ENCODE results near the gene CLK2. TPM values are rescaled to one million over a fixed set of nuclear protein-coding genes. Genes with fewer than 3 reads are reported as not detected.

CLK2 gene
- total and polyA plus RNA-seq, 2 of the 13 experiments (the other 11 are each of a cell fraction or from before 2014, with no cell fraction given), result 20.1 to 73.5 TPM

DNA sequence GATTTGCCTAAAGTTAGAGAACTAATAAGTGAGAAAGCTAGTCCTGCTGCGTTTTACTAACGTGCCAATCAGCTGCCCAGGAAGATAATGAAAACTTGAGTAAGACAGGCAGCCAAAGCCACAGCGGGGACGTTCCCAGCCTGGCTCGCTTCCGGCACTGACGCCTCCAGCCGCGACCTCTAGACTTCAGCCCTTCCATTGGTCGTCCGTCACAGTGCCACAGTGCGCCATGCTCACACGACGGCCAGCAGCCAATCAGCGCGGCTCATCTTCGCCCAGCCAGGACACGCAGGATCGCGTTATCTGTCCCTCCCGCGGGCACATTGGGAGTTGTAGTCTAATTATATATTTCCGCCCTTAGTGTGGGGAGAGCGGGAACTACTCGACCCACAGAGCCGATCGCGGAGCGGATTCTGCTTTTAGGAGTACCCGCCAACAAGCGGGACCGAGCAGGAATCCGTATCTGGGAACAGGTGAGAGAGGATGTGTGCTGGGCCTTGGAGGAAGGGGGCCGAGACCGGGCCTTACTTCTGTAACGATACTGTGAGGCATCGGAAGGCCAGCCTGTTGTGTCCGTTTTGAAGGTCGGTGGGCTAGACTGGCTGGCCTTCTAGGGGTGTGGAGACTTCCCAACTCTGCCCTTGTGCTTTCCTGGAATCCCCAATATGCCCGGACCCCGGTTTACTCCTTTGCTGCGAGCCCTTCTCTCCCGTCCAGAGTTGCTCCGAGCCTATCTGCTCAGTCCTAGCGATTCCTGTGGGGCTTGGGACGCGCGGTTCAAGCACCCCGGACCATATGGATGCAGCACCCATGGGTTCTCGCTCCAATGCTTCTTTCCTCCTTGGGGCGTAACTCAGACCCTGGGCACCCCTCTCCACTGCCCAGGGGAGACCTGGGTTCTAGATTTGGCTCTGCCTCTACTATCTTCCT, 35.5 kb upstream of the CLK2 start, which contains the start of gene FDPS (continued):
- TF ChIP-seq, protein P1, sequence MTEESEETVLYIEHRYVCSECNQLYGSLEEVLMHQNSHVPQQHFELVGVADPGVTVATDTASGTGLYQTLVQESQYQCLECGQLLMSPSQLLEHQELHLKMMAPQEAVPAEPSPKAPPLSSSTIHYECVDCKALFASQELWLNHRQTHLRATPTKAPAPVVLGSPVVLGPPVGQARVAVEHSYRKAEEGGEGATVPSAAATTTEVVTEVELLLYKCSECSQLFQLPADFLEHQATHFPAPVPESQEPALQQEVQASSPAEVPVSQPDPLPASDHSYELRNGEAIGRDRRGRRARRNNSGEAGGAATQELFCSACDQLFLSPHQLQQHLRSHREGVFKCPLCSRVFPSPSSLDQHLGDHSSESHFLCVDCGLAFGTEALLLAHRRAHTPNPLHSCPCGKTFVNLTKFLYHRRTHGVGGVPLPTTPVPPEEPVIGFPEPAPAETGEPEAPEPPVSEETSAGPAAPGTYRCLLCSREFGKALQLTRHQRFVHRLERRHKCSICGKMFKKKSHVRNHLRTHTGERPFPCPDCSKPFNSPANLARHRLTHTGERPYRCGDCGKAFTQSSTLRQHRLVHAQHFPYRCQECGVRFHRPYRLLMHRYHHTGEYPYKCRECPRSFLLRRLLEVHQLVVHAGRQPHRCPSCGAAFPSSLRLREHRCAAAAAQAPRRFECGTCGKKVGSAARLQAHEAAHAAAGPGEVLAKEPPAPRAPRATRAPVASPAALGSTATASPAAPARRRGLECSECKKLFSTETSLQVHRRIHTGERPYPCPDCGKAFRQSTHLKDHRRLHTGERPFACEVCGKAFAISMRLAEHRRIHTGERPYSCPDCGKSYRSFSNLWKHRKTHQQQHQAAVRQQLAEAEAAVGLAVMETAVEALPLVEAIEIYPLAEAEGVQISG (CRISPR knock-in tag; IDR thresholded peaks at IDR 0.05), result peak; percentile 75
- TF ChIP-seq ZNF782 (CRISPR knock-in tag; IDR thresholded peaks at IDR 0.05; ENCODE audit: borderline replicate concordance) (peak; percentile 21; the same call in 1 of the 2 replicates), TBL1XR1 (IDR thresholded peaks at IDR 0.05; ENCODE audit: borderline replicate concordance, low read length, partially characterized antibody) (no peak), ZSCAN12 (CRISPR knock-in tag; IDR thresholded peaks at IDR 0.05) (no peak), SETDB1 (CRISPR knock-in tag; IDR thresholded peaks at IDR 0.05; ENCODE audit: borderline replicate concordance) (no peak), NONO (IDR thresholded peaks at IDR 0.05) (no peak), NONO (CRISPR knock-in tag; conservative IDR thresholded peaks at IDR 0.05) (peak; percentile 69), ZNF883 (CRISPR knock-in tag; IDR thresholded peaks at IDR 0.05; ENCODE audit: not compliant biosample characterization) (no peak), ZMYM2 (CRISPR knock-in tag; IDR thresholded peaks at IDR 0.05) (0 out of 2 replicates have a peak, but pooled peaks have one; percentile 3)

Data from HepG2 (cell line).